Measurements from ENCODE around the gene NFAT5.
"Not testable (repeated sequence)": the region's sequence is repeated elsewhere in the genome, so short reads cannot be mapped to it uniquely, and the experiment has no call there.

The NFAT5 gene

GRCh38 chr16:69546663-69547062 lies 19.1 kb upstream of the NFAT5 start:
- not testable (repeated sequence) for DNase-seq (ENCODE audit: low read depth, low spot score)

- DNase-seq (ENCODE audit: low read depth, low spot score): no peak
Observed at GRCh38 chr16:69553332-69553731, 12.4 kb upstream of the NFAT5 start.

- DNase-seq (ENCODE audit: low read depth, low spot score): no peak
Observed at GRCh38 chr16:69554495-69554894, 11.3 kb upstream of the NFAT5 start.

- no peak for DNase-seq (ENCODE audit: low read depth, low spot score)
Observed at GRCh38 chr16:69555437-69555836, 10.3 kb upstream of the NFAT5 start.

GRCh38 chr16:69555867-69556266 lies 9.9 kb upstream of the NFAT5 start:
- DNase-seq (ENCODE audit: low read depth, low spot score): no peak

- no peak for DNase-seq (ENCODE audit: low read depth, low spot score)
Observed at GRCh38 chr16:69559164-69559563, 6.6 kb upstream of the NFAT5 start.

- not testable (repeated sequence) for DNase-seq (ENCODE audit: low read depth, low spot score)
Observed at GRCh38 chr16:69561367-69561766, 4.4 kb upstream of the NFAT5 start.

GRCh38 chr16:69561901-69562300 lies 3.9 kb upstream of the NFAT5 start:
- DNase-seq (ENCODE audit: low read depth, low spot score): no peak

GRCh38 chr16:69562813-69563212 lies 3.0 kb upstream of the NFAT5 start:
- no peak for DNase-seq (ENCODE audit: low read depth, low spot score)

- DNase-seq (ENCODE audit: low read depth, low spot score): no peak
Observed at GRCh38 chr16:69563605-69564580, 1.9 kb upstream of the NFAT5 start.

GRCh38 chr16:69564845-69565670 lies 708 bp upstream of the NFAT5 start:
- no peak for DNase-seq (ENCODE audit: low read depth, low spot score)

- no peak for DNase-seq (ENCODE audit: low read depth, low spot score)
Observed at GRCh38 chr16:69566240-69566980, 644 bp downstream of the NFAT5 start.

GRCh38 chr16:69566981-69567680 lies 1.4 kb downstream of the NFAT5 start:
- DNase-seq (ENCODE audit: low read depth, low spot score): no peak

GRCh38 chr16:69568676-69569075 lies 2.9 kb downstream of the NFAT5 start:
- no peak for DNase-seq (ENCODE audit: low read depth, low spot score)

- not testable (repeated sequence) for DNase-seq (ENCODE audit: low read depth, low spot score)
Observed at GRCh38 chr16:69578771-69579170, 13.0 kb downstream of the NFAT5 start.

- DNase-seq (ENCODE audit: low read depth, low spot score): no peak
Observed at GRCh38 chr16:69579783-69580481, 14.2 kb downstream of the NFAT5 start.

- DNase-seq (ENCODE audit: low read depth, low spot score): no peak
Observed at GRCh38 chr16:69581297-69581696, 15.5 kb downstream of the NFAT5 start.

- not testable (repeated sequence) for DNase-seq (ENCODE audit: low read depth, low spot score)
Observed at GRCh38 chr16:69584493-69584892, 18.7 kb downstream of the NFAT5 start.

GRCh38 chr16:69589434-69590269 lies 23.9 kb downstream of the NFAT5 start:
- no peak for DNase-seq (ENCODE audit: low read depth, low spot score)

- DNase-seq (ENCODE audit: low read depth, low spot score): no peak
Observed at GRCh38 chr16:69590590-69590989, 24.8 kb downstream of the NFAT5 start.

Measured in iPS DF 19.7 (cell line).